NCI-H526 treated with DMSO at 0.1 percent for 48 hours (cell line): ENCODE results near the gene L3MBTL4.

Experiments
- DNase-seq: peaks from one replicate; lab custom pipeline; 2025; lab: John Stamatoyannopoulos, UW

L3MBTL4 gene

DNA sequence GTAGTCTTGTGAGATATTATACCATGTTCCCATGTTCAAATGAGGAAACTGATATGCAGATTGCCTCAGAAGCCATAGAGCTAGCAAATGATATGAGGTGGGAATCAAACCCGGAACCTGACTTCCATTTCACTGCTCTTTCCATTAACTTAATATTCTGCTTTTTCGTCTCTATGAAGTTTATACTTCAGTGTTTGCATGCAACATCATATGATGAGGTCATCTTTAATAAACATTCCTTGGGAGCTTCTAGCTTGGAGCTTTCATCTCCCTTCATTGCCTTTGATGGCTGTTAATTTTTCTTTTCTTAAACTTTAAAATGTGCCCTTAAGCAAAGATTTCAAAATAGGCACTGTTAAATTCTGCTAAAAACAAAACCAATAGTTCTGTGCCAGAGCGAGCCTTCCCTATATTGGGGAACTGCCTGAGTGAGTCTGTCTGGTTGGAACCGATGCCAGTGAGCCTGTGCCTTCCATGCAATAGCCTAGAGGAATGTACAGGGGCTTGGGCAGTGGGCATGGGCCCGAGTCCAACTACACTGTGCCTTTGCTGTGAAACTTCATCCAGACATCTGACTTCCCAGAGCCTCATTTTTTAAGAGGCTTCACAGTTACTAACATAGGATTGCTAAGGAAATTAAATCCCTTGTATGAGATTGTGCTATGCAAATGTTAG, 428.3 kb downstream of the L3MBTL4 start:
- no peak for DNase-seq

DNA sequence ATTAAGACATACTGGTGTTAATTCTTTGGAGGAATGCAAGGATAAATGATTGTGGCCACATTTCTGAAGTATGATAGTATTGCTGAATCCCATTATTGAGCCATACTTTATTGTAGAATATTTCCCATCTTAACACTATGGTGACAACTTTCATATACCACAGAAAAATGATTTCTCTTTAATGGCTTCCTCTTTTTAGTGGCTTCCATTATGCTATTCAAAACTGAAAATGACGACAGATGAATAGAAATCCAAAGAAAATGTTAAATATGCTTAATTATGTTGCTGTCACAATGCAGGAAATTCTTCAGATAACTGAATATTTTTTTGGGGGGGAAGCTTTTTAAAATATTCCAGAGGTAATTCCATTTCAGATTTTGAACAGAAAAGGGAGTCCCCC, 430.5 kb downstream of the L3MBTL4 start:
- DNase-seq, result no peak

DNA sequence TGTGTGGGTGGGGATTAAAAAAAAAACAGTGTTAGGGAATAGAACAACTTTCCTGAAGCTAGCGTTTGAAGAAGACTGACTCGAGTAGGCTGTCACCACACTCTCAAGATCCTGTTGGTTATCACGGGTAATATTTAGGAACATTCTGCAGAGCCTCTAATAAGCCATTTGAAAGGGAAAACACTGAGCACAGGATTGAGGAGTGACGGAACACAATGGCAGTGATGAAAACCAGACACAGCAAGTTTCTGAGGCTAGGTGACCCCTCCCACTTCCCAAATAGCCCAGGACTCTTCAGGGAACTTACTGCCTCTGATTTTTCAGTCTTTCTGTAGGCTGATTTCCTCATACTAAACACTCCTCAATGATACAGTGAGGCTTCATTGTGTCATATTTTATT, 431.2 kb downstream of the L3MBTL4 start:
- no peak for DNase-seq

DNA sequence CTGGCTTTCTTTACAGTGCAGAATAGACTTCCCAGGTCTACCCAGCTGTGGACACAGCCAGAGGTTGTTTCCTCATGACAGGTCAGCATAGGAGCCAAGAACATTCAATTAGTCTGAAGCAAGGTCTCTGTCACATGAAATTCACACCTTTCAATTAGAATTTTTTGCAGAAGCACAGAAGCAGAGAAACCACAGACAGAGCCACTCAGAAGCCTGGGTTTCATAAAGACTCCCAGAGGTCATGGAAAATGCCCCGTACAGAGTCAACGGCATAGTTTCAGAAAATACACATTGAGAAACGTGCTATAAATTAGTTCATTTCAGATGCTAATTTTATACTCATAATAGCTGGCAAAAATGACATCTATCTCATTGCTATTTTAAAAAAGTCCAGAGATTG, 432.4 kb downstream of the L3MBTL4 start:
- DNase-seq, result no peak

DNA sequence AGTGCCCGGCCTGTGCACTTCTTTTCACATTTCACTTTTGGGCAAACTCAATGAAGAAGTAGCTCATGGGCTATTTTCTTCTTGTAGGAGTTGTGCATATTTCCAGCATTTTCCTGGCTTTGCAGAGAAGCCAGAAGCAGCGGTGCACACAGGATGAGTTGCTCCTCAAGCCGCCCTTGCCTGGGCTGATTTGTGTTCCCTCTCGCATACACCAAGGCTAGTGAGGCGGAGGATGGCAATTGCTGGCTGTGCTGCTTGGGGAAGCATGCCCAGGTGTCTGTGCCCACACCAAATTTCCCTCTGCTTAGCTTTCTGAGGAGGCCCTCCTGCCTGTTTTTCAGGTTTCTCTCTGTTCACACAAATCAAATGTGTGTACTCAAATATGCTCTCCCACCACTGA, 434.0 kb downstream of the L3MBTL4 start:
- no peak for DNase-seq

DNA sequence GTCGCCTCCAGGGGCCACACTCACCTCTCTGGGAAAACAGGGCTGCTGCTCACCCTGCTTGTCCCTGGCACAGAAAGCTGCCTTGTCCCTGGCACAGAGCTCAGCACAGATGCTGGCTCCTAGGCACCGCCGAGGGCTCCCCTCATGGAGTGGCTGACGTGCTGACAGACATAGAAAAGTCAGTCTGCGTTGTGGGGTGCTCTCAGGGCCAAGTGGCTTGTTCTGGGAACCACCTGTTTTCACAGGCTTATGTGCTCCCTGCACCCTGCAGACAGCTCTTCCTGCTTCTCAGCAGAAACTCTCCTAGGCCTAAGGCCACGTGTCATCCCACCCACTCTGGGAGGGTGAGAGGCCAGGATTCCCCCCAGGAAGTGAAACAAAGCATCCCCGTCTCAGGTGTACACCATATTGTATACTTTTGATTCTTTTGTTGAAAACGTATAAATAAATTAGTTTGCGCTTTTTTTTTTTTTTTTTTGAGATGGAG, 434.7 kb downstream of the L3MBTL4 start:
- DNase-seq, result no peak

DNA sequence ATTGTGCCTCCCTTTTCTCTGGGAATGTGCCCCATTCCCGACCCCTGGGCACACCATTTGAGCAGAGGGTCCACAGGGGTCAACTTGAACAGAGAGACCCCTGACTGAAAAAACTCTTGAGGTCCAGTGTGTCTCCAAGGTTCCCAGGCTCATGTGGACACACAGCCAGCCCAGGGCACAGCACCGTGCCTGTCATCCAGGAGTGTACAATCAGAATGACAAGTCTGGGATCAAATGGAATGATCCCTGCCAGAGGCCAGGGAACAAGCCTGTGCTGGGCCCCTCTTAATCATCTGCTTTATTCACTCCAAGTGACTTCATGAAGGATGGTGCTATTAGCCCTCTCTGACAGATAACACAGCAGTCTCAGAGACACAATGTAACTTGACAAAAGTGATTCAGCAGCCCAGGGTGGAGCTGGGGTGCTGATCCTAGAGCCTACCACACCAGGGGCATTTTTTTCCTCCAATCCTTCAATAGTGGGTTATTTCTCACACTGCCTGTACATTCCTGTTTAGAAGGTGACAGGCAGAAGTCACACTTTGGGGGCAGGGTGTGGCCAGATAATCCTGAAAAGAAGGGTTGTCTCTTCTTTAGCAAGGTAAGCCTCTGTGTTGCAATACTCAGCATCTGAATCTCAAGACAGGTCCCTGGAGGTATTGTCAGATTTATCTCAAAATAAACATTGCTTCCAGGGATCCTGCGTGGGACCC, 435.4 kb downstream of the L3MBTL4 start:
- no peak for DNase-seq

DNA sequence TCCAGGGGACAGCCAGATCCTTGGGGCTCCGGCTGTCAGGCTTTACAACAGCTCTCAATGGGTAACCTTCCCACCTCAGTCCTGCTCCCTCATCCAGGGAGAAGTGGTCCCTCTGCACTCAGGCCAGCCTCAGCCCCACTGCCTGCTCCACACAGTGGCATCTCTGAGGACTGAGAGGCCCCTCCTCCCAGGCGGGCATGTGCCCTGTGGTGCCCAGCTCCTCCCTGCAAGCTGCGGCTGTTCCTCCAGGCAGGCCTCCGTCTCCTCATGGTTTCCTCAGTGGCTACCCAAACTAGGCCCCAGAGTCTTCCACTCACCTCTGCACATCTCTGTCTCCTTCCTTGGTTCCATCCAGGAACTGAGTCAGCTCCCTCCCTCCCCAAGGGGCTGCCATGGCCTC, 437.7 kb downstream of the L3MBTL4 start:
- no peak for DNase-seq

DNA sequence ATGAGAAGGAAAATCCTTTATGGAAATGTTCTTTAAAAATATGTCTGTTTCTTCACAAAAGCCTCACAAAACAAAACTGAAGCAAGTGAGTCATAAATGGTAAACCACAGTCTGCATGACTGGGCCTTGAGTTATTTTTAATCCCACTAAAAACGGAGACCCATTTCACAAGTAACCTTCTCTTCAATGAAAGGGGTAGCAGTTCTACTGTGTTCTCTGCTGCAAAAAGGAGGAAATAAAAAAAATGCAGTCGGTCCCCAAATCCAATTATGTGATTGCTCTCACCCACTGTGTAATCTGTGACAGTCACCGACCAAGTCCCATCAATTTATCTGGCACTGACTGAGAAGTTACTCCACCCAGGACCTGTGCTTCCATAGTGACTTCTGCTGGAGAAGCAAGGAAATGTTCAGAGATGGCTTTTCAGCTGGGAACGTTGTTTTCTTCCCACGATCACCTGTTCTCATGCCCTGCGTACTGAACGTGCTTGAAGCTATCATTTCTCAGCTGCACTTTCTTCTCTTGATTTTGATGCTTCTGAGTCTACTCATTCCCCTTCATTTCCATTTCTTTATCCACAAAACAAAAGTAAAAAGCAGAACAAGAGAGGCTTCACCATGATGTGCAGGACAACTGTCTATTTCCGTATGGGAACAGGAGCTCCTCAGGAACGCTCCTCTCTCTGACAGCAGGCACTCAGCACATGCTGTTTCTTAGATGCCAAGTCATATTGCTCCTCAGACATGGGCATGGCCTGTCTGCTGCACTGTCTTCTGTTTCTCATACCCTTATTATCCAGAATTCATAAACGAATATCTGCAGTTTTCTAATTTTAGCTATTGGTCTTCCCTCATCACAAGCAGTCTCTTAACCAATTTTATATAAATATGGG, 439.4 kb downstream of the L3MBTL4 start:
- no peak for DNase-seq

DNA sequence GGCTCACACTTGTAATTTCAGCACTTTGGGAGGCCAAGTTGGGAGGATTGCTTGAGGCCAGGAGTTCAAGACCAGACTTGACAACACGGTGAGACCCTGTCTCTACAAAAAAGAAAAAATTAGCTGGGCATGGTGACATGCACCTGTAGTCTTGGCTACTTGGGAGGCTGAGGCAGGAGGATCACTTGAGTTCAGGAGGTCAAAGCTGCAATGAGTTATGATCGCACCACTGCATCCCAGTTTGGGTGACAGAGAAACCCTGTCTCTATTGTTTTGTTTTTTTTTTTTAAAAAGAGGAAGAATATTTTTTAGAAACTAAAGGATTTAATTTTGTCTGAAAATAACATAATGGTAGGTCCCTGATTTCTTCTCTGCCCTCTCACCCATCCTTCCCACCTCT, 440.0 kb downstream of the L3MBTL4 start:
- no peak for DNase-seq

DNA sequence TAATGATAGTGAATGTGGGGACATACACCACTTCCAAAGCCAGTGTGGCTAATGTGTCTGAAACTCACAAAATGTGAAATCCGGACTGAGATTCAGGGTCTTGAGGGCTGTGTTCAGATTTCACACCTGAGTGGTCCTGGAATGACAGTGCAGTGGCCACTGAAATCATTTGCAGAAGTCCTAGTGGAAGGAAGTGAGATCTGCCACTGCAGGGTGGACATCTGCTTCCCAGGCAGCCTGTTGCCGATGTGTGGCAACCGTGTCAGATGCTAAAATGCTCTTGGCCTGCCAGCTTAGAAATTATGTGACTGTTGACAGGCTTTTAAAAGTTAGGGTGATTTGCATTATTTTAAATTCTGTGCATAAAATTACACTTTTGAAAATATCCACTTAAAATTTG, 441.6 kb downstream of the L3MBTL4 start:
- no peak for DNase-seq

DNA sequence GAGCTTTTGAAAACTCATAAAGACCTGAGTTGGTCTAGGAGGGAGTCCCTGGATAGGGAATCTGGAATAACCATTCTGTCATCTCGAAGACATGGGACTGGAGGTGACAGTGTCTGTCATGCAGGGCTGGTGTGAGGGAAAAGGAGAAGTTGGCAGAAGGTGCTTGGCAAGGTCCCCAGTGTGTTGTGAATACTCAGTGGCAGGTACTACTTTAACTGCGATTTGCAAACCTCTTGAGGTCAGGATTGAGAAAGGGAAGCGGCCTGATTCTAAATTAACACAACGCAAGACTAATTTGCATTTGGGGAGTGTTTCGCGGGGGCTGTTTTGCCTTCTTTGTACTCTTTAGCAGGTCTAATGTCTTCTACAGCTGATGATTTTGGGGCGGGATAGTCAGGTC, 442.4 kb downstream of the L3MBTL4 start:
- no peak for DNase-seq

DNA sequence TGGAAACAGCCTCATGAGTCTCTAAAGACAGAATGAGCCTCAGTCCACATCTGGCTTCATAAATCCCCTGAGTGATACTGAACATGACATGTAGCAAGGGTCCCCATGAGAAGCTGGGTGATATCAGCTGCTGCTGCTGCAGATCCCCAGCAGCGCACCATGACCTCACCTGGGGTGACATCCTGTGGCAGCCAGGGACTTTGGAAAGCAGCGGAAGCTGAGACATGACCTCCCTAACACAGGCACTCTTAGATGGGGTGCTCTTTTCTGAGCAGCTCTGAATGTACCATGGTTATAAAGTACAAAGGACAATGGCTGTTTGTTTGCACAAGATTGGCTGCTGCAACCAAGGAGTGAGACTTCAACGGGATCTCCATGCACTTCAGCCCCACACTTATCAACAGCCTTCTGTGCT, 444.7 kb downstream of the L3MBTL4 start:
- no peak for DNase-seq

DNA sequence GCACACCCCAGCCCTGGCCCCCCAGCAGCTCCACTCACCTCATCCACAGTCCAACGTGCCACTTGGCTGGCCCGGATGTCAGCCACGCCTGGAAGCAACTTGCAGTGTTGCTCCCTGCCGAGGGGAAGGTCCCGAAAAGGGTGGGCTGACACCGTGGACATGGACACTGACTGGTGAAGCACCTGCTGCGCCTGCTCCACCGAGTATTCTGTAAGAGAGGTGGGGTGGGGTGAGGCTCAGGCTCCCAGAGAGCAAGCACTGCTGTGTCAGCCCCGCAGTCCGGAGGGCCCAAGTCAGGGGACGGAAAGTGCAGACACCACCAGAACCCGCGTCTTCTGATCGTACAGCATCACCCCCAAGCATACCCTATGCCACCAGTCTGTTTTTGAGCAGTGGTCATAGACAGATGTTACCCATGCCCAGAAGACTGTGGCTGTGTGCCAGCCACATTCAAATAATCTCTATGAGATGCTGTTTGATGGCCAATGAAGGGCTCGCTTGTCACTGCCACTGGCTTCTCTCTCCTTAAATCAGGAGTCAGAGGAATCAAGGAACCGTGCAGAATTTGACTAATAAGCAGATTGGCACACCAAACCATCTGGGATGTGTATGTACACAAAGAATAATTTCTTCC, 445.2 kb downstream of the L3MBTL4 start:
- DNase-seq, result peak; percentile 5

DNA sequence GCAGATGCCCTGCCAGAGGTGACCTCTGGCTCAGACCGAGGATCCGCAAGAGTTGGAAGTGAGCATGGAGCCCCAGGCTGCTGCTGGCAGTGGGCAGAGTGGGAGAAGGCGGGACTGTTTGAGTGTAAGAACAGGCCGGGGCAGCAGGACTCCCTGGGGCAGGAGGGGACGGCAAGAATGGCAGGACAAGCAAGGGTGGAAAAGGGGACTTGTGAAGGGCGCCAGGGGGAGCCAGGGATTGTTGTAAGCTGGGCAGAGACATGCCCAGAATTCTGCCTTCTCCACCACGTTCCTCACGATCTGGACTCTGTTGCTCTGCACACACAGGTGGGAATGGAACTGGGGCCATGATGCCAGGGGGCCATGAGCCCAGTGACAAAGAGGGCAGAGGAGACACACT, 447.0 kb downstream of the L3MBTL4 start:
- no peak for DNase-seq

DNA sequence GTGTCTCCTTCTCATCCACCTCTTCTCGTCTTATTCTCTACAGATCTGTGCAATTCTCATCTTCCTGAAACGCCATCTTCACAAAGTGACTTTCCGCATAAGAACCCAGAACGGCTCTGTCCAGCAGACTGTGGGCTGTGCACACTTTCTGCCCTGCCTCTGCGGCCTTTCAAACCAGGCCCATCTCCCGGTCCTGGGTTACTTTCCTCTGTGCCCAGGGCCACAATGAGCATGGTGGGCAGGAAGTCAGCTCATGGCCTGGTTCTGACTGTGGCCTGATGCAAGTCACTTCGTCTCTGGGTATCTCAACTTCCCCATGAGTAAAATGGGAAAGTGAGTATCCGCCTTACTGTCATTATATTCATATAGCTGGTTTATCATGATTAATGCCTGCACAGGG, 447.7 kb downstream of the L3MBTL4 start:
- no peak for DNase-seq

DNA sequence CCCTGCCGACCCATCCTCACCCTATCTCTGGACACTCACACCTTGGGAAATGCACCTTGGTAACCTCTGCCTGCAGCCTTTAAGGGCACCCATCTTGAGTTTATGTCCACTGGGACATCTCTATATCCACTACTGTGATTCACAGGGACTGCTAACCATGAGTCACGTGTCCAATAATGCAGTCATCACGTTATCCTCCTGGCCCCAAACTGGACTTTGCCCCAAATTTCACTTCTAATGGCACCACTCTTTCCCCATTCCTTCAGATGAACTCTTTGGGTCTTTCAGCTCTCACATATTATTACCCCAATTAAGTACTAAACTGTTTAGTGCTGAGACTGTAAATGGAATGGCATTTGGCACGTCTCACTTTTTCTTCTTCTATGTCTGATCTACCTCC, 448.2 kb downstream of the L3MBTL4 start:
- no peak for DNase-seq

DNA sequence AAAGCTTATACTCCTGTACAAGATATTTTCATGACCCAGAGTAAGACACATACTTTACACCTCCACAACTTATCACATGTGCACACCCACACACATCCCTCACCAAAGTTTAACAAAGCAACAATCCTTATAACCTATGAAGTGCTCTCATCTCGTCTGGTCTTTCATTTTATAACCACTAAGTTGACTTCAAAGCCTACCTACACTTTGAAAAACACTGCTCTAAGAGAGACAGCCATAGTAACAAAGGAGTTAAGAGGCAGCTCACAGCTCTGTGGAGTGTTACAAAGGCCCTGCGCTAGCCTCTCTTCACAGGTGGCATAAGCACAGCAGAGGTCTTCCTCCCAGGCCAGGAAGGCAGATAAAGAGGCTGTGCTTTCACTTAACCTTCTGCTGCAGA, 449.7 kb downstream of the L3MBTL4 start:
- DNase-seq, result no peak

DNA sequence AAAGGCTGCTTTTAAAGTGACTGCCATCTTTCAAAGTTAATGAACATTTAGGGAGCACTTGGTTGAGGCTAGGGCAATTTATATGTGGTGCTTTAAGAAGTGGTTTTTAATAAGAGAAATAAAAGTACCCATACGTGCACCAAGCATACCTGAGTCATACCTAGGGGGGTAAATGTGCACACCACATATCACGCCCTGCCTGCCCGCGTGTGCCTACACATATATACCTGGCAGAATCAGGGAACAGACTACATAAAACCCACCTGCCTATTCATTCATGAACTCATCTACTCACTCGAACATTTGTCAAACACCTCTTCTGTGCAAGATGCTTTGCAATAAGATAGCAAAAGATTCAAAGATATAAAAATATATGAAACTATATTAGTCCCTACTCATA, 450.1 kb downstream of the L3MBTL4 start:
- no peak for DNase-seq

DNA sequence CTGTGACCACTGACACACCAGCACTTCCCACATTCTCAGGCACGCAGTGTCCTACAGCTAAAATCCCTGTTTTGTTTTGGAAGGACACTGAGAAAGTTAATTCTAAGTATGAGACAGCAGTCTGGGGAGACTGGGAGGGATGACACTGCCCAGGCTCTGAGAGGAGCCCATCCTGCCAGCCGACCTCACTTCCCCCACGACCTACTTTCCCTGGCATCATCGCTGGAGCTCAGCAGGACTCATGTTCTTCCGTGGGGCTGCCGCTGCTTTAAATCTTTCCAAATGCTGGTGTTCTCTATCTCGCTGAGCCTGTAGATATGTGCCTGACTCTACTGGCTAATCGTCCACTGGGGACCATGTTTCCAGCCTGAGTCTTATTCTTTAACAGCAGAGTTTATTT, 450.6 kb downstream of the L3MBTL4 start:
- DNase-seq, result no peak

DNA sequence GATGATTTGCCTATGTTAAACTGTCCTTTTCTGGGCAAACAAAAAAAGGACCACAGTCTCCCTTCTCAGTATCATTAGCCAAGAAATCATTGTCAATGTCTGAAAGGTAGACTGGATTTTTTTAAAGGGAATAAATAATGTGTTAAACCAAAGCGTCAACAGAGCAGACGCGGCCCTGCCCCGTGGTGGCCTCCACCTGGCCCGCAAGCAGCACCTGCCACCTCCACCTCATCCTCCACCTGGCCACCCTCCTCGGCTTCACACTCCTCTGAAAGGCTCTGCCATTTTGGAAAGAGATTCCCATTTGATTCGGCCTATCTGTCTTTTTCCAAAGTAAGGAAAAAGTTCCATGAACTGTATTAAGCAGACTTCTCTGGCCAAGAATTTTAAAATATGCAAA, 451.4 kb downstream of the L3MBTL4 start:
- peak; percentile 36 for DNase-seq

DNA sequence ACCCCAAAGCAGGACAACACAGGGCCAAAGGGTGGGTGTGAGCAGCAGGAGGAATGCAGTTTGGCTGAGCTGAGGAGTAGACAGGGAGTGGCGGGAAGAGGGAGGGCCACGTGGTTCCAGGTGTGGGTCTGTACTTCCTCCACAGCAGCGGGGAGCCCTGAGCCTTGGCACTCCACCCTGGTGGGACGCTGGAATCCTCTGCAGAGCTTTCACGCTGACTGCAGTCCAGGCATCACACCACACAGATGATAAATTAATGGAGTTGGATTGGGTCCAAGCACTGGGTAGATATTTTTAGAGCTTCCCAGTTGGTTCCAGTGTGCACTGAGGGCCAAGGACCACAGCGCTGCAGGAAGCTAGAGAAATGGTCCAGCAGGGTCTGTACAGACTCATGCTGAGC, 452.3 kb downstream of the L3MBTL4 start:
- no peak for DNase-seq

DNA sequence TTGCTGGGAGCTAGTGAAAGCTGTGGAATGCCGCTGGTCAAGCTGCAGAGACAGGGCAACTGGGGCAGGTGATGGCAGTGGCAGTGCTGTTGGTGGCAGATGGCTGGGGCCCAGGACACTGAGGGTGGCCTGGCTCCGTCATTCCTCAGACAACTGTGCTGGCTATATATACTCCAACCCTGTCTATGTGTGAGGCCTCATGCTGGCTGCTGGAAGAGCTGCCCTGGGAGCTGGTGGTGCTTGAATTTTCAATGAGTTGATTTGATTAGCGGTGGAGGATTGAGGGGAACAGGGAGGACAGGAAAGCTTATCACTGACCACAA, 452.9 kb downstream of the L3MBTL4 start:
- DNase-seq, result no peak
